ENCODE data around the gene OR52N1.

DNA sequence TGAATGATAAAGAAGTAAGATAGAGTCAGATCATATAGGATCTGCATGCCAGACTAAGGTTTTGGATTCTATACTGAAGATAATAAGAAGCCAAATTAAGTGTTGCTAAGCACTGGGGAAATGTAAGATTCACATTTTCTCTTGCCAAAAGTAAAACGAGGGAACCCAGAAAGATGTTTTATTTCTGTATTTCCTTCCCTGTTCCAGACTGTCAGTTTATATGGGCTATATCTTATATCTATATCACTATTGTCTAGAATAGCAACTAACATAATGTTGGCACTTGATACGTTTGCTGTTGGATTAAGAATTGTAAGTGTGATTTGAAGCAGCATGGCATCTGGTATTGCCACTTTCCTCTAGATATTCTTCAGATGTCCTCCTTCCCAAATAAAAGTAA lies 42.4 kb upstream of the OR52N1 start:
- TF ChIP-seq, protein P1, sequence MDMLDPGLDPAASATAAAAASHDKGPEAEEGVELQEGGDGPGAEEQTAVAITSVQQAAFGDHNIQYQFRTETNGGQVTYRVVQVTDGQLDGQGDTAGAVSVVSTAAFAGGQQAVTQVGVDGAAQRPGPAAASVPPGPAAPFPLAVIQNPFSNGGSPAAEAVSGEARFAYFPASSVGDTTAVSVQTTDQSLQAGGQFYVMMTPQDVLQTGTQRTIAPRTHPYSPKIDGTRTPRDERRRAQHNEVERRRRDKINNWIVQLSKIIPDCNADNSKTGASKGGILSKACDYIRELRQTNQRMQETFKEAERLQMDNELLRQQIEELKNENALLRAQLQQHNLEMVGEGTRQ (IDR thresholded peaks at IDR 0.05; ENCODE audit: low read depth, low read length), result no peak
- TF ChIP-seq, protein P2, sequence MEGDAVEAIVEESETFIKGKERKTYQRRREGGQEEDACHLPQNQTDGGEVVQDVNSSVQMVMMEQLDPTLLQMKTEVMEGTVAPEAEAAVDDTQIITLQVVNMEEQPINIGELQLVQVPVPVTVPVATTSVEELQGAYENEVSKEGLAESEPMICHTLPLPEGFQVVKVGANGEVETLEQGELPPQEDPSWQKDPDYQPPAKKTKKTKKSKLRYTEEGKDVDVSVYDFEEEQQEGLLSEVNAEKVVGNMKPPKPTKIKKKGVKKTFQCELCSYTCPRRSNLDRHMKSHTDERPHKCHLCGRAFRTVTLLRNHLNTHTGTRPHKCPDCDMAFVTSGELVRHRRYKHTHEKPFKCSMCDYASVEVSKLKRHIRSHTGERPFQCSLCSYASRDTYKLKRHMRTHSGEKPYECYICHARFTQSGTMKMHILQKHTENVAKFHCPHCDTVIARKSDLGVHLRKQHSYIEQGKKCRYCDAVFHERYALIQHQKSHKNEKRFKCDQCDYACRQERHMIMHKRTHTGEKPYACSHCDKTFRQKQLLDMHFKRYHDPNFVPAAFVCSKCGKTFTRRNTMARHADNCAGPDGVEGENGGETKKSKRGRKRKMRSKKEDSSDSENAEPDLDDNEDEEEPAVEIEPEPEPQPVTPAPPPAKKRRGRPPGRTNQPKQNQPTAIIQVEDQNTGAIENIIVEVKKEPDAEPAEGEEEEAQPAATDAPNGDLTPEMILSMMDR (conservative IDR thresholded peaks at IDR 0.05; ENCODE audit: low read depth, low read length), result no peak
- TF ChIP-seq, protein P3, sequence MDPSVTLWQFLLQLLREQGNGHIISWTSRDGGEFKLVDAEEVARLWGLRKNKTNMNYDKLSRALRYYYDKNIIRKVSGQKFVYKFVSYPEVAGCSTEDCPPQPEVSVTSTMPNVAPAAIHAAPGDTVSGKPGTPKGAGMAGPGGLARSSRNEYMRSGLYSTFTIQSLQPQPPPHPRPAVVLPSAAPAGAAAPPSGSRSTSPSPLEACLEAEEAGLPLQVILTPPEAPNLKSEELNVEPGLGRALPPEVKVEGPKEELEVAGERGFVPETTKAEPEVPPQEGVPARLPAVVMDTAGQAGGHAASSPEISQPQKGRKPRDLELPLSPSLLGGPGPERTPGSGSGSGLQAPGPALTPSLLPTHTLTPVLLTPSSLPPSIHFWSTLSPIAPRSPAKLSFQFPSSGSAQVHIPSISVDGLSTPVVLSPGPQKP (IDR thresholded peaks at IDR 0.05; ENCODE audit: borderline replicate concordance, low read depth, low read length), result no peak
- TF ChIP-seq MAFK (IDR thresholded peaks at IDR 0.05; ENCODE audit: low read depth, low read length) (no peak), CEBPB (IDR thresholded peaks at IDR 0.05; ENCODE audit: low read depth, low read length) (no peak), FOS (IDR thresholded peaks at IDR 0.05; ENCODE audit: low read depth, low read length) (no peak), BHLHE40 (IDR thresholded peaks at IDR 0.05; ENCODE audit: low read depth, low read length) (no peak), POLR2A (IDR thresholded peaks at IDR 0.05; ENCODE audit: low read depth, low read length) (no peak), CHD1 (IDR thresholded peaks at IDR 0.05; ENCODE audit: low read depth, low read length) (no peak), NFE2L2 (IDR thresholded peaks at IDR 0.05; ENCODE audit: low read depth, low read length) (no peak), RCOR1 (IDR thresholded peaks at IDR 0.05; ENCODE audit: insufficient replicate concordance, low read length) (no peak)
